ENCODE data around the gene MRTFB. TPM values are rescaled to one million over a fixed set of nuclear protein-coding genes. Genes with fewer than 3 reads are reported as not detected.

MRTFB gene
- total RNA-seq, 4 donors from 2014 or later: 12.7 to 20.4 (median 14.8) TPM

- H3K4me3 ChIP-seq: no peak overlapping the region
- peak in 1 of 2 donors; percentile 23 for ATAC-seq
- no peaks in the 10 kb centered on the region for H3K36me3 ChIP-seq
- DNase-seq: no peak
- in situ Hi-C loops (cut with MboI; ENCODE audit: low sequenced_read_pairs in 4 of 4) (no loop called here), intact Hi-C loops (cut with DNase I; ENCODE audit: low total_unique reads) (loop anchor here (10.0 kb wide), 1 partner anchor 45 kb away; the partner anchor contains the start of gene MRTFB)
- peak overlapping the region in 3 of 4 donors; percentile 24 to 73 (median 27) for H3K27ac ChIP-seq
- no peaks in the 10 kb centered on the region for H3K9me3 ChIP-seq
- TF ChIP-seq, protein P1, sequence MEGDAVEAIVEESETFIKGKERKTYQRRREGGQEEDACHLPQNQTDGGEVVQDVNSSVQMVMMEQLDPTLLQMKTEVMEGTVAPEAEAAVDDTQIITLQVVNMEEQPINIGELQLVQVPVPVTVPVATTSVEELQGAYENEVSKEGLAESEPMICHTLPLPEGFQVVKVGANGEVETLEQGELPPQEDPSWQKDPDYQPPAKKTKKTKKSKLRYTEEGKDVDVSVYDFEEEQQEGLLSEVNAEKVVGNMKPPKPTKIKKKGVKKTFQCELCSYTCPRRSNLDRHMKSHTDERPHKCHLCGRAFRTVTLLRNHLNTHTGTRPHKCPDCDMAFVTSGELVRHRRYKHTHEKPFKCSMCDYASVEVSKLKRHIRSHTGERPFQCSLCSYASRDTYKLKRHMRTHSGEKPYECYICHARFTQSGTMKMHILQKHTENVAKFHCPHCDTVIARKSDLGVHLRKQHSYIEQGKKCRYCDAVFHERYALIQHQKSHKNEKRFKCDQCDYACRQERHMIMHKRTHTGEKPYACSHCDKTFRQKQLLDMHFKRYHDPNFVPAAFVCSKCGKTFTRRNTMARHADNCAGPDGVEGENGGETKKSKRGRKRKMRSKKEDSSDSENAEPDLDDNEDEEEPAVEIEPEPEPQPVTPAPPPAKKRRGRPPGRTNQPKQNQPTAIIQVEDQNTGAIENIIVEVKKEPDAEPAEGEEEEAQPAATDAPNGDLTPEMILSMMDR (IDR thresholded peaks at IDR 0.05 in 4 of 5, conservative IDR thresholded peaks at IDR 0.05 in 1 of 5): no peak
- no peak for TF ChIP-seq POLR2A (IDR thresholded peaks at IDR 0.05)
- H3K4me1 ChIP-seq: peaks cover 25 to 26% of the 10 kb centered on the region in 2 donors
- H3K27me3 ChIP-seq: no peaks in the 10 kb centered on the region
These were observed 41.5 kb upstream of the MRTFB start for GRCh38 chr16:14029658-14030057.

DNA sequence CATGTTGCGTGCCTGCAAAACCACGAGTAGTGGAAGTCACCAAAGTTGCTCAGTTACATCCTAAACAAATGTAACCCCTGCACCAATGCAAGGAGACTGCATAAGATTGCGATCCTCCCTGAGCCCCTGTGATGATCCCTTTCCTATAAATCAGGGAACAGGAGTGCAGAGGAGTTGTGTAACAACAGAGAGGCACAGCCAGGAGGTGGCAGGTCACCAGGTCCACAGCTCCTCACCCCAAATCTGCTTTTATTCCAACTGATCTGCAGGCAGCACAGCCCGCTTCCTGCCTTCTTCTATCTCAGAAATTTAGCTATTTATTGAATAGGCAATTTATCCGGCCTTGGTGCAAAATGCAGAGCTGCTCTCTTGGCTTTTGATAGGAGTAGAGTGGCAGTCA, 36.0 kb upstream of the MRTFB start:
- TF ChIP-seq, protein P1 (IDR thresholded peaks at IDR 0.05 in 4 of 5, conservative IDR thresholded peaks at IDR 0.05 in 1 of 5): no peak
- no peak for TF ChIP-seq POLR2A (IDR thresholded peaks at IDR 0.05)
- Histone ChIP-seq H3K9me3 (no peaks in the 10 kb centered on the region), H3K4me1 (peaks cover under 1 to 3% of the 10 kb centered on the region in 2 donors), H3K36me3 (no peaks in the 10 kb centered on the region), H3K4me3 (no peak overlapping the region), H3K27me3 (no peaks in the 10 kb centered on the region), H3K27ac (no peak overlapping the region)
- ATAC-seq (no peak), DNase-seq (no peak)
- intact Hi-C loops (cut with DNase I; ENCODE audit: low total_unique reads): no loop called here
- in situ Hi-C loops (cut with MboI; ENCODE audit: low sequenced_read_pairs in 4 of 4): no loop called here

GRCh38 chr16:14036889-14037288, 34.2 kb upstream of the MRTFB start:
- no peak overlapping the region for H3K27ac ChIP-seq
- H3K27me3 ChIP-seq: no peaks in the 10 kb centered on the region
- TF ChIP-seq, protein P1 (IDR thresholded peaks at IDR 0.05 in 4 of 5, conservative IDR thresholded peaks at IDR 0.05 in 1 of 5): no peak
- no peak for TF ChIP-seq POLR2A (IDR thresholded peaks at IDR 0.05)
- H3K36me3 ChIP-seq: no peaks in the 10 kb centered on the region
- peaks cover 3 to 7% of the 10 kb centered on the region in 2 donors for H3K4me1 ChIP-seq
- intact Hi-C loops (cut with DNase I; ENCODE audit: low total_unique reads) (no loop called here), in situ Hi-C loops (cut with MboI; ENCODE audit: low sequenced_read_pairs in 4 of 4) (no loop called here)
- DNase-seq (no peak), ATAC-seq (no peak)
- H3K4me3 ChIP-seq: no peak overlapping the region
- no peaks in the 10 kb centered on the region for H3K9me3 ChIP-seq

GRCh38 chr16:14037960-14038359, 33.2 kb upstream of the MRTFB start:
- H3K27ac ChIP-seq: no peak overlapping the region
- in situ Hi-C loops (cut with MboI; ENCODE audit: low sequenced_read_pairs in 4 of 4) (no loop called here), intact Hi-C loops (cut with DNase I; ENCODE audit: low total_unique reads) (no loop called here)
- H3K4me1 ChIP-seq: peaks cover 3 to 14% of the 10 kb centered on the region in 2 donors
- H3K9me3 ChIP-seq: no peaks in the 10 kb centered on the region
- no peaks in the 10 kb centered on the region for H3K36me3 ChIP-seq
- no peaks in the 10 kb centered on the region for H3K27me3 ChIP-seq
- TF ChIP-seq, protein P1 (IDR thresholded peaks at IDR 0.05 in 4 of 5, conservative IDR thresholded peaks at IDR 0.05 in 1 of 5): no peak
- TF ChIP-seq POLR2A (IDR thresholded peaks at IDR 0.05): no peak
- ATAC-seq (no peak), DNase-seq (no peak)
- no peak overlapping the region for H3K4me3 ChIP-seq

GRCh38 chr16:14041164-14041563, 30.0 kb upstream of the MRTFB start:
- intact Hi-C loops (cut with DNase I; ENCODE audit: low total_unique reads): no loop called here
- TF ChIP-seq, protein P1 (IDR thresholded peaks at IDR 0.05 in 4 of 5, conservative IDR thresholded peaks at IDR 0.05 in 1 of 5): no peak
- TF ChIP-seq POLR2A (IDR thresholded peaks at IDR 0.05): no peak

More at GRCh38 chr16:14041164-14041563, 30.0 kb upstream of the MRTFB start:
- ATAC-seq: no peak
- in situ Hi-C loops (cut with MboI; ENCODE audit: low sequenced_read_pairs in 4 of 4): no loop called here
- Histone ChIP-seq H3K36me3 (no peaks in the 10 kb centered on the region), H3K4me3 (no peak overlapping the region), H3K27ac (peak overlapping the region in 1 of 4 donors; percentile 64), H3K4me1 (peaks cover 0 to 18% of the 10 kb centered on the region in 2 donors), H3K9me3 (no peaks in the 10 kb centered on the region), H3K27me3 (no peaks in the 10 kb centered on the region)
- no peak for DNase-seq

Data from gastrocnemius medialis (tissue), 4 donors.